ENCODE results near the gene WDR1.

The WDR1 gene

DNA sequence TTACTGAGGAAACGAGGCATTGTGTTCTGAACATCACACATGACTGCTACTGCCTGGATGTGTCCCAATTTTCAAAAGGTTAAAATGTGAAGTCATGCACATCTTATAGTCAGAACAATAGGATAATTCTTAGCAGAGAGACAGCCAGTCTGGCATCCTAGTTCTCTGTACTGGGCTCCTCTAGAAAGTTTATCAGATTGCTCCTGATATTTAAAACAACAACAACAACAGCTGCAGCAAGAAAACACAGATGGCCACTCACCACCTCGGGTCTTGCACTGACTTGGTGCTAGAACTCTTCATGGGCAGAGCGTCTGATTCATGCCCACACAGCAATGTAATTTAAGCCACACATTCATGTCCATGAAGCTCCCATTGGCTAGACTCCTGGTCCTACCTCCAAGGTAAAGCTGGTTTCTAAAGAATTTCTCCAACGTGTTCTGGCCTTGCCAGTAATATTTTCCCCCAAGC is 62.0 kb downstream of the WDR1 start:
- Histone ChIP-seq H3K4me3 (ENCODE audit: low read depth in 1 of 2, low read length in 2 of 2) (no peak overlapping the region), H3K9me3 (ENCODE audit: control insufficient read depth in 1 of 2, low read length in 2 of 2) (no peaks in the 10 kb centered on the region), H3K27ac (ENCODE audit: low read length) (no peak overlapping the region), H3K27me3 (ENCODE audit: low read depth, low read length) (no peaks in the 10 kb centered on the region), H3K36me3 (ENCODE audit: control insufficient read depth in 1 of 2, insufficient read depth in 2 of 2, low read length in 2 of 2) (no peaks in the 10 kb centered on the region), H3K4me1 (ENCODE audit: control insufficient read depth in 1 of 2, insufficient read depth in 2 of 2, low read length in 2 of 2) (peaks cover 0 to 19% of the 10 kb centered on the region in 2 donors)

DNA sequence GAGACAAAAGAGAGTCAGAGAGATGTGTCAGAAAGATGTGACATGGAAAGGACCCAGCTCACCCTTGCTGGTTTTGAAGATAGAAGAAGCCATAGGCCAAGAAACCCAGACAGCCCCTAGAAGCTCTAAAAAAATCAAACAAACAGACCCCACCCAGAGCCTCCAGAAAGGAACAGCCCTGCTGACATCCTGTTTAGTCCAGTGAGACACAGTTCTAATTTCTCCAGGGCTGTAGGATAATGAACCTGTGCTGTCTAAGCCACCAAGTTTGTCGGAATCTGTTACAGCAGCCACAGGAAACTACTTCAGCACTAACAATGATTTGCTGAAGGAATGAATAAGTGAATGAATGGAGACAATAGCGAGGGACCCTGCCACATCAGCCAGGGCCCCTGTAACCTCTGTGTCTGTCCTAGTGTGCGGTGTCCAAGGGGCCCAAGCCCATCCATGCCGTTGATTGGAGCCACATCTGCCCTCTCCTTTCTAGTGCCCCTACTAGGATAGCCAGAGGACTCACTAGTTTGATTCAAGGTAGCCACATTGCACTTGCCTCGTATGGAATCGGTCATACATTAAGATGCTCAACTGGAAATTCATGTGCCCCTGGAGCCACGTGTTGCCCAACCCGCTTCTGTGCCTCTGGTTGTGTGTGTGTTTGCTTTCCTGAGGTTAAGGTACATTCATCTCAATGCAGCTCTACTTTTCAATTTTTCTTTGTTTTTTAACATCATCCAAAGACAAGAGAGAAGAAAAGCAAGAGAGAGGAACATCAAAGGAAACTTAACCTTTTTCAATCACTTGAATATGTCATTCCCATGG is 62.8 kb downstream of the WDR1 start:
- Histone ChIP-seq H3K4me1 (ENCODE audit: control insufficient read depth in 1 of 2, insufficient read depth in 2 of 2, low read length in 2 of 2) (peaks cover 0 to 19% of the 10 kb centered on the region in 2 donors), H3K36me3 (ENCODE audit: control insufficient read depth in 1 of 2, insufficient read depth in 2 of 2, low read length in 2 of 2) (no peaks in the 10 kb centered on the region), H3K9me3 (ENCODE audit: control insufficient read depth in 1 of 2, low read length in 2 of 2) (no peaks in the 10 kb centered on the region), H3K4me3 (ENCODE audit: low read depth in 1 of 2, low read length in 2 of 2) (no peak overlapping the region), H3K27me3 (ENCODE audit: low read depth, low read length) (no peaks in the 10 kb centered on the region), H3K27ac (ENCODE audit: low read length) (no peak overlapping the region)

DNA sequence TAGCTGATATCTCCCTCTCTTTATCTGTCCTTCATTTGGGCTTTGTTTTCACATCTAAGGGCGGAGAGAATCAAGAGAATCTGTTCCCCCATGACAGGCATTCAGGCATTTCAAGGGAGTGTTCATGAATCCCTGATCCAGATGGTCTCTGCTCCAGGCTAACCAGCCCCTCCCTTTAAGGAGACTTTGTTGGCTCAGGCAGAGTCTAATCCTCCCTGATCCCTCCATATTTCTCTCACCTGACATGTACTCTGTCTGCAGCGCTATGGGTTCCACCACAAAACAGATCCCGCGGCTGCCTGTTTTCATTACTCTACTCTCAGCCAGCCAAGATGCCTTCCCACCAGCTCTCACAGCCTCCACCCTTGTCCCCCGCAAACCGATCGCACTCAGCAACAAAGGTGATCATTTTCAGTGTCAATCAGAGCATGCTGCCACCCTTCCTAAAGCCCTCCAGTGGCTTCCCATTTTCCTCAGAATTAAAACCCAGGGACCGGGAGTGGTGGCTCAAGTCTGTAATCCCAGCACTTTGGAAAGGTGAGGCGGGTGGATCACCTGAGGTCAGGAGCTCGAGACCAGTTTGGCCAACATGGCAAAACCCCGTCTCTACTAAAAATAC is 65.0 kb downstream of the WDR1 start:
- Histone ChIP-seq H3K27me3 (ENCODE audit: low read depth, low read length) (no peaks in the 10 kb centered on the region), H3K27ac (ENCODE audit: low read length) (no peak overlapping the region), H3K4me1 (ENCODE audit: control insufficient read depth in 1 of 2, insufficient read depth in 2 of 2, low read length in 2 of 2) (peaks cover 0 to 13% of the 10 kb centered on the region in 2 donors), H3K36me3 (ENCODE audit: control insufficient read depth in 1 of 2, insufficient read depth in 2 of 2, low read length in 2 of 2) (no peaks in the 10 kb centered on the region), H3K9me3 (ENCODE audit: control insufficient read depth in 1 of 2, low read length in 2 of 2) (no peaks in the 10 kb centered on the region), H3K4me3 (ENCODE audit: low read depth in 1 of 2, low read length in 2 of 2) (no peak overlapping the region)

DNA sequence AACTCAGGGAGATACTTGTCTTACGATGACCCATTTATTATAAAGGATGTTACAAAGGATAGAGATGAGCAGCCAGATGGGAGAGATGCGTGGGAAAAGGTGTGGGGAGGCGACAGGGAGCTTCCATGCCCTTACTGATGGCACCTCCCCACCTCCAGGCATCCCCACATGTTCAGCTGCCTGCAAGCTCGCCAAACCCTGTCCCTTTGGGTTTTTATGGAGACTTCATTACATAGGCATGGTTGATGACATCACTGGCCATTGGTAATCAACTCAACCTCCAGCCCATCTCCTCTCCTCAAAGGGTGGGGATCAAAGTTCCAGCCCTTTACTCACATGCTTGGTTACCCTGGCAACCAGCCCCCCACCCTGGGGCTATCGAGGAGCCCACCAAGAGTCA is 65.9 kb downstream of the WDR1 start:
- Histone ChIP-seq H3K27ac (ENCODE audit: low read length) (no peak overlapping the region), H3K4me3 (ENCODE audit: low read depth in 1 of 2, low read length in 2 of 2) (no peak overlapping the region)

DNA sequence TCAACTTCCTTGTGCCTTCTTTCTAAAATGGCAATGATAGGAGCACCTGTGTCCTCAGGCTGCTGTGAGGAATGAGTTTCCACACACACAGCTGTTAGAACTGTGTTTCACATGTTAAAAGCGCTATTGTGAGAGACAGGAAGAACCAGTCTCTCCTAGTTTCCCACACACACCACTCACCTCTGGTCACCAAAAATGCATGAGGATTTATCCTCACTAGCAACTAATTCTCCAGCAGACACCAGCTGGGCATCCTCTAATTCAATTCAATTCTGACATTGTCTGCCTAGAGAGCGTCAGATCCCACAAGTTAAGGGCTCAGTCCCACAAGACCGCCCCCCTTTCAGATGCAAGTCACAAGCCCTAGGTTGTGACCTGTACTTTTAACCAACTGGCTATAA is 66.3 kb downstream of the WDR1 start:
- Histone ChIP-seq H3K4me3 (ENCODE audit: low read depth in 1 of 2, low read length in 2 of 2) (no peak overlapping the region), H3K27ac (ENCODE audit: low read length) (no peak overlapping the region), H3K9me3 (ENCODE audit: control insufficient read depth in 1 of 2, low read length in 2 of 2) (no peaks in the 10 kb centered on the region), H3K27me3 (ENCODE audit: low read depth, low read length) (no peaks in the 10 kb centered on the region), H3K4me1 (ENCODE audit: control insufficient read depth in 1 of 2, insufficient read depth in 2 of 2, low read length in 2 of 2) (peaks cover 0 to 6% of the 10 kb centered on the region in 2 donors), H3K36me3 (ENCODE audit: control insufficient read depth in 1 of 2, insufficient read depth in 2 of 2, low read length in 2 of 2) (no peaks in the 10 kb centered on the region)

More for the DNA sequence above, 65.9 kb downstream of the WDR1 start:
- no peaks in the 10 kb centered on the region for H3K9me3 ChIP-seq (ENCODE audit: control insufficient read depth in 1 of 2, low read length in 2 of 2)
- peaks cover 0 to 8% of the 10 kb centered on the region in 2 donors for H3K4me1 ChIP-seq (ENCODE audit: control insufficient read depth in 1 of 2, insufficient read depth in 2 of 2, low read length in 2 of 2)
- no peaks in the 10 kb centered on the region for H3K27me3 ChIP-seq (ENCODE audit: low read depth, low read length)
- no peaks in the 10 kb centered on the region for H3K36me3 ChIP-seq (ENCODE audit: control insufficient read depth in 1 of 2, insufficient read depth in 2 of 2, low read length in 2 of 2)

DNA sequence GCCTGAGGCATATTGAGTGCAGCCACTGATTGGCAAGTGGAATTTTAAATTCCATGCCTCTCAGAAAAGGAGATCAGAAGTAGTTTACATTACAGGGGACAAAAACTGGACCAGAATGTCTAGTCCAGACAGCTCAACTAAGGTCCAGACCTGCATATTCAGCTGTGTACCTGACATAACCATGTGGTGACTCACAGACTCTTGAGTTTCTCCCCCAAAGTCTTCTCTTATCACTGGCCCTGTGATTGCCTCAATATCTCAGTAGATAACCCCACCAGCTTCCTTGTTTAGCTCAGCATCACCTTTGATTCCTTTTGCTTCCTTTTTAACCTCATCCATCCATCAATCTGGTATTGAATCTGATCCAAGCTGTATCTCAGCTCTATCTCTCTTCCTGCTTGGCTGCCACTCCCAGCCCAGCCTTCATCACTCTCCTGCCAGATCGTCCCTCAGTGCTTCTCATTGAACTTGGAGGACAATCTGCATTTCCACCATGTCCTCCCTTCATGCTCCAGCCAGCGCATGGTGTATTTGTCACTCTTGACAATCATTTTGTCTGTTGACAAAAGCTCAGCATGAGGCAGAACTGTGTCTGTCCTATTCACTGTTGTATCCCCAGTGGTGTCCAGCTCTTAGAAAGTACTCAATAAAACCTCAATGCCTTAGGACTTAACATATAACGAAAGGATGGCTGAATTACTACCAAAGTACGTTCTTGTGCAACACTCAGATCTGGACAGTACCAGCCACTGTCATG is 67.5 kb downstream of the WDR1 start:
- no peak overlapping the region for H3K27ac ChIP-seq (ENCODE audit: low read length)
- H3K4me3 ChIP-seq (ENCODE audit: low read depth in 1 of 2, low read length in 2 of 2), result no peak overlapping the region
- H3K4me1 ChIP-seq (ENCODE audit: control insufficient read depth in 1 of 2, insufficient read depth in 2 of 2, low read length in 2 of 2), result no peaks in the 10 kb centered on the region
- no peaks in the 10 kb centered on the region for H3K36me3 ChIP-seq (ENCODE audit: control insufficient read depth in 1 of 2, insufficient read depth in 2 of 2, low read length in 2 of 2)
- H3K27me3 ChIP-seq (ENCODE audit: low read depth, low read length), result no peaks in the 10 kb centered on the region
- no peaks in the 10 kb centered on the region for H3K9me3 ChIP-seq (ENCODE audit: control insufficient read depth in 1 of 2, low read length in 2 of 2)

DNA sequence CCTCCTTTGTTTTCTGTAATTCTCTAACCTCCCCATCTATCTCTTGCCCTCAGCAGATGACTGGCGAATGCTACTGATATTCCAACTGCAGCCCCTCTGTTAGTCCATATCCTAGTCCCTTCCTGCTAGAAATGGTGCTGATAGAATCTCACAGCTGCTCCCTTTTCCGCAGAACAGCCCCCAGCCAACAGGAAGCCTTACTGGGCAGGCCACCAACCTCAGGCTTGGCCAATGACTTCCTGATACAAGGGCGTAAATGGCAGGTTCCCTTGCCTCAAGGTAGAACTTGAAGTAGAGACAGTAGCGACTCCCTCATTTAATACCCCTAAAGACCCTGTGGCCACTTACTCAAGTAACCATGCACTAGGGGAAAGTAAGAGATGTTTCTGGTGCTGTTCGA is 68.6 kb downstream of the WDR1 start:
- Histone ChIP-seq H3K4me1 (ENCODE audit: control insufficient read depth in 1 of 2, insufficient read depth in 2 of 2, low read length in 2 of 2) (no peaks in the 10 kb centered on the region), H3K9me3 (ENCODE audit: control insufficient read depth in 1 of 2, low read length in 2 of 2) (no peaks in the 10 kb centered on the region), H3K4me3 (ENCODE audit: low read depth in 1 of 2, low read length in 2 of 2) (no peak overlapping the region), H3K36me3 (ENCODE audit: control insufficient read depth in 1 of 2, insufficient read depth in 2 of 2, low read length in 2 of 2) (no peaks in the 10 kb centered on the region), H3K27ac (ENCODE audit: low read length) (no peak overlapping the region), H3K27me3 (ENCODE audit: low read depth, low read length) (no peaks in the 10 kb centered on the region)

DNA sequence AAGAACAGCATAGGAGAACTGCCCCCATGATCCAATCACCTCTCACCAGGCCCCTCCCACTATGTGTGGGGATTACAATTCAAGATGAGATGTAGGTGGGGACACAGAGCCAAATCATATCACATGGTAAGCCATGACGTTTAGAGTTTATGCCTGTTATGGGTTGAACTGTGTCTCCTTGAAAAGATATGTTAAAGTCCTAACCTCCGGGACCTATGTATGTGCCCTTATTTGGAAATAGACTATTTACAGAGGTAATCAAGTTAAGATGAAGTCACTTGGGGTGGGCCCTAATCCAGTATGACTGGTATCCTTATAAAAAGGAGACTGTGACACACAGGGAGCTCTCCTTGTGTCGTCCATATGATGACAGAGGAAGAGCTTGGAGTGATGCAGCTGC is 70.1 kb downstream of the WDR1 start:
- Histone ChIP-seq H3K4me3 (ENCODE audit: low read depth in 1 of 2, low read length in 2 of 2) (no peak overlapping the region), H3K4me1 (ENCODE audit: control insufficient read depth in 1 of 2, insufficient read depth in 2 of 2, low read length in 2 of 2) (no peaks in the 10 kb centered on the region), H3K27ac (ENCODE audit: low read length) (no peak overlapping the region), H3K27me3 (ENCODE audit: low read depth, low read length) (no peaks in the 10 kb centered on the region), H3K9me3 (ENCODE audit: control insufficient read depth in 1 of 2, low read length in 2 of 2) (peaks cover 5% of the 10 kb centered on the region in 2 donors), H3K36me3 (ENCODE audit: control insufficient read depth in 1 of 2, insufficient read depth in 2 of 2, low read length in 2 of 2) (no peaks in the 10 kb centered on the region)

DNA sequence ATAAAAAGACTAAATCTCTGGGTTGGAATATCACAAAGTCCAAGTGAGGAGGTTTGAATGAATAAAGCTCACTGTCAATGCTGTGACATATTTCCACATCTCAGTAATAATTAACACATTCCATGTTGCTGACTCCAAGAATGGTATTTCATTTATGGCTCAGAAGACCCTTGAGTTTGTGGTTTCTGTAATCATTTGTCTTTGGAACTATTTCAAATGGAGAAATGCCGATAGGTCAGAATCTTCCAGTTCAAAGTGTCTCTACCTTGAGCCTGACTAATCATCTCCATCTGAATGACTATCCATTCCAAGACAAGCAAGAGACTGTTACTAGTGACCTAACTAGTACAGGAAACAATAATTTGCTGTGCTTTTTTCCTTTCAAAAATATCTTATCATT is 71.1 kb downstream of the WDR1 start:
- H3K9me3 ChIP-seq (ENCODE audit: control insufficient read depth in 1 of 2, low read length in 2 of 2), result peaks cover 5% of the 10 kb centered on the region in 2 donors
- H3K4me1 ChIP-seq (ENCODE audit: control insufficient read depth in 1 of 2, insufficient read depth in 2 of 2, low read length in 2 of 2), result no peaks in the 10 kb centered on the region
- no peaks in the 10 kb centered on the region for H3K36me3 ChIP-seq (ENCODE audit: control insufficient read depth in 1 of 2, insufficient read depth in 2 of 2, low read length in 2 of 2)
- H3K27me3 ChIP-seq (ENCODE audit: low read depth, low read length), result no peaks in the 10 kb centered on the region
- no peak overlapping the region for H3K4me3 ChIP-seq (ENCODE audit: low read depth in 1 of 2, low read length in 2 of 2)
- no peak overlapping the region for H3K27ac ChIP-seq (ENCODE audit: low read length)

DNA sequence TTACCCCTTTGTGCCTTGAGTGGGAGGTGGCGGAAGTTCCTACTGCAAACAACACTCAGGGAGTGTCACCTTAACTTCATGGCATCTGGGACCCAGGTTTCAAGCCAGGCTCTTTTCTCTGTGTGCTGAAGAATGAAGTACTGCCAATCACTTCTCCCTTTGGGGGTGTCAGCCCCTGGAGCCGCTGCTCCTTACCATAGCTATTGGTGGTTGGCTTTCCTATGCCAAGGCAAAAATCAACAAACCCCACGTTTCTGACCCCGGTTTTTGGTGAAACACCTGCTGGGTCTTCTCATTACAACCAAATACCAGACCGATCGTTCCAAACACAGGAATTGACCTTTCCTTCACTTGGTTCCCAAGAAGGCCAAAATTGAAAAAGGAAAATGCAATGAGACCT is 75.6 kb downstream of the WDR1 start:
- Histone ChIP-seq H3K27ac (ENCODE audit: low read length) (no peak overlapping the region), H3K4me1 (ENCODE audit: control insufficient read depth in 1 of 2, insufficient read depth in 2 of 2, low read length in 2 of 2) (no peaks in the 10 kb centered on the region), H3K9me3 (ENCODE audit: control insufficient read depth in 1 of 2, low read length in 2 of 2) (peaks cover 5% of the 10 kb centered on the region in 2 donors), H3K4me3 (ENCODE audit: low read depth in 1 of 2, low read length in 2 of 2) (no peak overlapping the region), H3K27me3 (ENCODE audit: low read depth, low read length) (no peaks in the 10 kb centered on the region), H3K36me3 (ENCODE audit: control insufficient read depth in 1 of 2, insufficient read depth in 2 of 2, low read length in 2 of 2) (no peaks in the 10 kb centered on the region)
